ENCODE results near the gene NRG3. TPM values are rescaled to one million over a fixed set of nuclear protein-coding genes. Genes with fewer than 3 reads are reported as not detected.

NRG3 gene
- total RNA-seq, 6 experiments from 2014 or later: not detected

DNA sequence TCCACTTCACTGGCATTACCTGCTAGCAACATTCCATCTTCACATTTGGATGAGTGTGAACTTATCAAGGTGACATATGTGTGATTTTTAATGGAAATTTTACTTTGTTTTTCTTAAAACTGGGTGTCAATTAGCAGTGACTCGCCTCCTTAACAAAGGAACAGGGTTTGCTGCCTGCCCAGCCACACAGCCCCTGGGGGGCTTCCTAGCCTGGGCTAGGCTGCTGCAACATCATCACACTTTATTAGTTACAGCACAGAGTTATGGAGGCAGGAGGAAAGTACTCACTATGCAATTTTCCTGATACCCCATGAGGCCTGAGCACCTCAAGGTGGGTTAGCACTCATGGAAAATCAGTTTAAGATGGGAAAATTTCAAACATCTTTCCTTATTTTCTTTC lies 861.3 kb downstream of the NRG3 start:
- no peaks in the 10 kb centered on the region for H3K36me3 Mint-ChIP-seq (ENCODE audit: low read depth)
- no peak overlapping the region for H3K4me3 Mint-ChIP-seq
- no peaks in the 10 kb centered on the region; the same call in 1 of the 2 replicates for H3K9me3 Mint-ChIP-seq
- TF ChIP-seq, protein P1, sequence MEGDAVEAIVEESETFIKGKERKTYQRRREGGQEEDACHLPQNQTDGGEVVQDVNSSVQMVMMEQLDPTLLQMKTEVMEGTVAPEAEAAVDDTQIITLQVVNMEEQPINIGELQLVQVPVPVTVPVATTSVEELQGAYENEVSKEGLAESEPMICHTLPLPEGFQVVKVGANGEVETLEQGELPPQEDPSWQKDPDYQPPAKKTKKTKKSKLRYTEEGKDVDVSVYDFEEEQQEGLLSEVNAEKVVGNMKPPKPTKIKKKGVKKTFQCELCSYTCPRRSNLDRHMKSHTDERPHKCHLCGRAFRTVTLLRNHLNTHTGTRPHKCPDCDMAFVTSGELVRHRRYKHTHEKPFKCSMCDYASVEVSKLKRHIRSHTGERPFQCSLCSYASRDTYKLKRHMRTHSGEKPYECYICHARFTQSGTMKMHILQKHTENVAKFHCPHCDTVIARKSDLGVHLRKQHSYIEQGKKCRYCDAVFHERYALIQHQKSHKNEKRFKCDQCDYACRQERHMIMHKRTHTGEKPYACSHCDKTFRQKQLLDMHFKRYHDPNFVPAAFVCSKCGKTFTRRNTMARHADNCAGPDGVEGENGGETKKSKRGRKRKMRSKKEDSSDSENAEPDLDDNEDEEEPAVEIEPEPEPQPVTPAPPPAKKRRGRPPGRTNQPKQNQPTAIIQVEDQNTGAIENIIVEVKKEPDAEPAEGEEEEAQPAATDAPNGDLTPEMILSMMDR (IDR thresholded peaks at IDR 0.05): no peak
- H3K27me3 Mint-ChIP-seq (ENCODE audit: insufficient read depth): peaks cover 4% of the 10 kb centered on the region
- no peaks in the 10 kb centered on the region for H3K4me1 Mint-ChIP-seq (ENCODE audit: low read depth)
- H3K27ac Mint-ChIP-seq: no peak overlapping the region
- DNase-seq: no peak

DNA sequence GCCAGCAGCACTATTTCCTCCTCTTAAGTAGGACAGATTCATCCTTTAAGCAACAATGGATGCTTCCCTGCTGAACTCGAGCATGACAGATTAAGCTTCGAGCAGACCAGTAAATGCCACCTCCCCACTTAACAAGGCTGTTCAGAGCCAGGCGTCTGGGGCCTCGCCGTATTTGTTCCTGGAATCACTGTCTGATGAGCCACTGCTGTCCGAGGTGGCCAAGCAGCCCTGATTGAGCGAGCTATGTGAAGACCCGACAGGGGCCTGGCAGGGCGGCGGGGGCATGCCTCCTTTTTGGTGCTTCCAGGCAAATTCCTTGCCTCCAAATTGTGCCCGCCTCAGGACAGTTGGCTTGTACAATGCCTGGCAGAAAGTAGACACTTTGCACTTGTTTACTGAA lies 862.6 kb downstream of the NRG3 start:
- H3K4me1 Mint-ChIP-seq (ENCODE audit: low read depth): peaks cover 10% of the 10 kb centered on the region
- no peak overlapping the region for H3K27ac Mint-ChIP-seq
- H3K9me3 Mint-ChIP-seq: no peaks in the 10 kb centered on the region; the same call in 1 of the 2 replicates
- no peak for DNase-seq
- no peak overlapping the region for H3K4me3 Mint-ChIP-seq
- H3K36me3 Mint-ChIP-seq (ENCODE audit: low read depth): no peaks in the 10 kb centered on the region
- peaks cover 4% of the 10 kb centered on the region for H3K27me3 Mint-ChIP-seq (ENCODE audit: insufficient read depth)
- TF ChIP-seq, protein P1 (IDR thresholded peaks at IDR 0.05): no peak

DNA sequence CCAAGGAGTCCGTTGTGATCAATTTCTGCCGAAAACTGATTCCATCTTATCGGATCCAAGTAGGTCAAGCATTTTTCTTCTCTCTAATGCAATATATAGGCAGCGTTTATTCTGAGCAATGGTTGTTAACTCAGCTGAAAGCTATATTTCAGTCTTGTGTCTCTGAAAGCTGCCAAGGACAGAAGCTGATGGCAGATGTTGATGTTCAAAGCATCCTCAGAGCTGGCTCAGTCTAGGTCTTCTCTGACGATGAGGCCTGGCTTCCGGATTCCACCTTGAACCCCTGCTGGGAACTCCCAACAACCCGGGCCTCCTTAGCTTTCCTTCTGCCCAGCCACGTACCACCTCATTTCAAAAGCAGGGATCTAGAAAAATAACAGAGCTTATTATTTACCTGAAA lies 863.6 kb downstream of the NRG3 start:
- TF ChIP-seq, protein P1 (IDR thresholded peaks at IDR 0.05): no peak
- Mint-ChIP-seq H3K4me3 (no peak overlapping the region), H3K36me3 (ENCODE audit: low read depth) (no peaks in the 10 kb centered on the region), H3K4me1 (ENCODE audit: low read depth) (peaks cover 17% of the 10 kb centered on the region), H3K27ac (no peak overlapping the region), H3K27me3 (ENCODE audit: insufficient read depth) (peaks cover 4% of the 10 kb centered on the region), H3K9me3 (no peaks in the 10 kb centered on the region; the same call in 1 of the 2 replicates)
- no peak for DNase-seq

DNA sequence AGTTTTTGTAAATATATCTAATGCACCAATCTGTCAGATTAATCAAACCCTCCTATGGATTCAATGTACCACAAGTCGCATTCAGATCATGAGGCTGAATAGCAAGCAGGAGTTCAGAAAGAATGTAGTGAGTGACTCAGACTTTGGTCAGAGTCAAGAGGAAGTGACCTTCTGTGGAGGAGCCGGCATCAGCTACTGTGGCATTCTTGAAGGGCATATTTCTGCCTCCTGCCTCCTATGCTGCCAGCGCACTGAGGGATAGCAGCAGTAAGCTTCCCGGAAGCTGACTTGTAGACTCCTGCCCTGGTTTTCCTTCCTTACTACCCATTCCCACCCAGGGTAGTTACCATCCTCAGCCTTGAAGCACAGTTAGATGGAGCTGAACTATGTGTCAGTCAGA lies 867.5 kb downstream of the NRG3 start:
- TF ChIP-seq, protein P1 (IDR thresholded peaks at IDR 0.05): no peak
- Mint-ChIP-seq H3K36me3 (ENCODE audit: low read depth) (no peaks in the 10 kb centered on the region), H3K27ac (peak overlapping the region; percentile 50; the same call in 1 of the 2 replicates), H3K27me3 (ENCODE audit: insufficient read depth) (no peaks in the 10 kb centered on the region), H3K4me1 (ENCODE audit: low read depth) (peaks cover 17% of the 10 kb centered on the region), H3K4me3 (no peak overlapping the region), H3K9me3 (no peaks in the 10 kb centered on the region)
- DNase-seq: peak; percentile 77

DNA sequence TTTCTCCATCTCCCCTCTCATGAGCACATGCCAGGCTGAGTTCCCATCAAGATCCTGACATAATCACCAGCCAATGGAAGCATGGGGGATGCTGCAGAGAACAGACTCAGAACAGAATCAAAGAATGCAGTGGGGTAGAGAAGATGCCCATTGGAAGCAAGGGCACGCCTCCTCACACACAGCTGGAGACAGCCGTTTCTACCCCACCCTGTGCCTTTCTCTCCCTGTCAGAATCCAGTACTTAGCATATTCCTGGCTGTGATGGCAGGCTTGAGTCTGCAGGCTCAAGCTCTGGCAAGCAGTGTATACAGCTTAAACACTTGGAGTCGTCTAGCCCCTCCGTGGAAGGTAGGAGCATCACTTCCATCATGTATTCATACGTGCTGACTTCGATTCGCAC lies 867.9 kb downstream of the NRG3 start:
- peaks cover 17% of the 10 kb centered on the region for H3K4me1 Mint-ChIP-seq (ENCODE audit: low read depth)
- no peaks in the 10 kb centered on the region for H3K9me3 Mint-ChIP-seq
- no peaks in the 10 kb centered on the region for H3K27me3 Mint-ChIP-seq (ENCODE audit: insufficient read depth)
- no peak for DNase-seq
- H3K4me3 Mint-ChIP-seq: no peak overlapping the region
- no peaks in the 10 kb centered on the region for H3K36me3 Mint-ChIP-seq (ENCODE audit: low read depth)
- TF ChIP-seq, protein P1 (IDR thresholded peaks at IDR 0.05): no peak
- H3K27ac Mint-ChIP-seq: peak overlapping the region; percentile 50; the same call in 1 of the 2 replicates

DNA sequence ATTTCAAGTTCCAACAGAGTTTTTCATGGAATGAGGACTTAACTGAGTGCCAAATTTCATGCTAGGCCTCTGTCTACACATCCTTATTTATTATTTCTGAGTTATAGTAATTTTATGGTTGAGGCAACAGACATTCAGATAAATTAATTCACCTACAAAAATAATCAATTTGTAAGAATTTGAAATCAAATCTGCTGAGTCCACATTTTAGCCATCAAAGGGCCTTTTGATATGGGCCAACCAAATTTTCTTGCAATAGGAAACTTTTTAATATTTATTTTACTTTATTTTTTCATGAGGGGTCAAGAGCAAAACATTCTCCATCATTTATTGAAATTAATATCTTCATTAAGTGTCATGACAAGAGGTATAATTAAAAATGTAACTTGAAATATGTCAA lies 875.5 kb downstream of the NRG3 start:
- no peaks in the 10 kb centered on the region for H3K36me3 Mint-ChIP-seq (ENCODE audit: low read depth)
- no peak overlapping the region for H3K27ac Mint-ChIP-seq
- TF ChIP-seq, protein P1 (IDR thresholded peaks at IDR 0.05): no peak
- no peaks in the 10 kb centered on the region for H3K27me3 Mint-ChIP-seq (ENCODE audit: insufficient read depth)
- no peaks in the 10 kb centered on the region for H3K9me3 Mint-ChIP-seq
- DNase-seq: no peak
- no peaks in the 10 kb centered on the region for H3K4me1 Mint-ChIP-seq (ENCODE audit: low read depth)
- H3K4me3 Mint-ChIP-seq: no peak overlapping the region

All from HFFc6 (cell line).